GM19099 (cell line): Measurements from ENCODE around the gene CD72.

Source experiments
- POLR2A ChIP-seq: IDR thresholded peaks from 3 replicates; pipeline ENCODE4 v1.6.1; 2011; ENCODE audit warnings: low read depth; ENCODE audit not compliant: insufficient read length; ENCODE audit errors: extremely low read depth

Gene CD72

GRCh38 chr9:35604578-35605350, 13.4 kb downstream of the CD72 start, which contains the start of gene TESK1:
Gene TESK1, plus strand, starts transcription at chr9:35605262. Its CDS starts 358 bp downstream, at chr9:35605620.
- TF ChIP-seq POLR2A, result no peak

GRCh38 chr9:35603986-35604577, 14.1 kb downstream of the CD72 start:
- TF ChIP-seq POLR2A, result peak; percentile 71

- TF ChIP-seq POLR2A, result no peak
These were observed 14.7 kb downstream of the CD72 start for GRCh38 chr9:35603506-35603985.

GRCh38 chr9:35599763-35600604, 18.2 kb downstream of the CD72 start:
- no peak for TF ChIP-seq POLR2A

GRCh38 chr9:35598866-35599590, 19.2 kb downstream of the CD72 start:
- TF ChIP-seq POLR2A, result no peak

GRCh38 chr9:35594471-35594870, 23.7 kb downstream of the CD72 start:
- no peak for TF ChIP-seq POLR2A

- no peak for TF ChIP-seq POLR2A
These were observed 24.6 kb downstream of the CD72 start for GRCh38 chr9:35593581-35593980.

- TF ChIP-seq POLR2A, result no peak
These were observed 39.1 kb downstream of the CD72 start for GRCh38 chr9:35579130-35579529.

GRCh38 chr9:35577486-35577885, 40.7 kb downstream of the CD72 start:
- no peak for TF ChIP-seq POLR2A

- no peak for TF ChIP-seq POLR2A
These were observed 42.7 kb downstream of the CD72 start for GRCh38 chr9:35575478-35575877.

GRCh38 chr9:35574578-35575122, 43.6 kb downstream of the CD72 start:
- TF ChIP-seq POLR2A, result no peak

GRCh38 chr9:35570709-35571504, 47.3 kb downstream of the CD72 start:
- TF ChIP-seq POLR2A, result no peak

- no peak for TF ChIP-seq POLR2A
These were observed 49.0 kb downstream of the CD72 start for GRCh38 chr9:35569206-35569605.

GRCh38 chr9:35568196-35568595, 50.0 kb downstream of the CD72 start:
- no peak for TF ChIP-seq POLR2A
